GM18909 (cell line): ENCODE results near the gene PPAN.
A peak's percentile ranks its signal among the peaks of the same experiment; 100 is the strongest.

Experiments used
- ATAC-seq: cut with Tn5 transposase; IDR thresholded peaks from one replicate; pipeline ENCODE4 v1.9.1; 2021; ENCODE audit warnings: mild to moderate bottlenecking; ENCODE audit not compliant: unreplicated experiment, poor library complexity

Gene PPAN

GRCh38 chr19:10091895-10092641 lies 14.1 kb upstream of the PPAN start:
- ATAC-seq, result no peak

GRCh38 chr19:10092648-10093294 lies 13.4 kb upstream of the PPAN start:
- ATAC-seq, result no peak

GRCh38 chr19:10093295-10094186 lies 12.6 kb upstream of the PPAN start:
- ATAC-seq, result no peak

GRCh38 chr19:10095622-10095947 lies 10.6 kb upstream of the PPAN start:
- no peak for ATAC-seq

GRCh38 chr19:10095948-10096614 lies 10.1 kb upstream of the PPAN start:
- peak; percentile 82 for ATAC-seq

GRCh38 chr19:10096615-10096963 lies 9.6 kb upstream of the PPAN start:
- no peak for ATAC-seq

DNA sequence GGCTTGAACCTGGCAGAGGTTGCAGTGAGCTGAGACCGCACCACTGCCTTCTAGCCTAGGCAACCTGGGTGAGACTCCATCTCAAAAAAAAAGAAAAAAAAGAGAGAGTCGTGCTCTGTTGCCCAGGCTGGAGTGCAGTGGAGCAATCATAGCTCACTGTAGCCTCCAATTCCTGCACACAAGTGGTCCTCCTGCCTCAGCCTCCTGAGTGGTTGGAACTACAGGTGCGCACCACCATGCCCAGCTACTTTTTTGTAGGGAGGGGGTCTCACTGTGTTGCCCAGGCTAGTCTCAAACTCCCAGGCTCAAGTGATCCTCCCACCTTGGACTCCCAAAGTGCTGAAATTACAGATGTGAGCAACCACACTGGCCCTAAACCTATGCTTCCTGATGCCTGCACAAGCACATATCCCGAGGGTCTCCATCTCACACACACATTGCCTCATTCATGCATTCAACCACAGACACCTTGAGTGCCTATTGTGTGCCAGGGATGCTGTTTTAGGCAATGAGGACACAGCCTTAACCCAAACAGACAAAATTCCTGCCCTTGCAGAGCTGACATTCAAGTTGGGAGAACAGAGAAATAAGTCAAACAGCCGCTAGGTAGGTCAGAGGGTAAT lies 5.9 kb upstream of the PPAN start:
- ATAC-seq, result no peak

DNA sequence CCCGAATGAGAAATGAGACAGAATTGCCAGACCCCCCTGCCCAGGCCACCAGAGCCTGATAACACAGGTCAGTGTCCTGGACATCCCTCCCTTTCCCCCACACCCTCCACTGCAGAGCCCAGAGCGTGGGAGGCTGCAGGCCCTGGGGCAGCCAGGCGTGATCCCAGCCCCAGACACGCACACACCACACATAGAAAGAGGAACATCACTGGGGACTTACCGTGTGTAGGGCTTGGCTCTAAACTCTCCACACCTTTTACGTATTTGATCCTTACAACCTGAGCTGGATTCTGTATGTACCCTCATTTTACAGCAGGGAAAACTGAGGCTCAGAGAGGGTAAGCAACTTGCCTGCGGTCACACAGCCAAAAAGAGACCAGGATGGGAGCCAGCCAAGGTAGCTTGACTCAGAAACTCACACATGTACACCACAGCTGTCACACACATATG lies 3.4 kb upstream of the PPAN start:
- peak; percentile 33 for ATAC-seq

- no peak for ATAC-seq
Observed at GRCh38 chr19:10104130-10104513, 2.0 kb upstream of the PPAN start.

DNA sequence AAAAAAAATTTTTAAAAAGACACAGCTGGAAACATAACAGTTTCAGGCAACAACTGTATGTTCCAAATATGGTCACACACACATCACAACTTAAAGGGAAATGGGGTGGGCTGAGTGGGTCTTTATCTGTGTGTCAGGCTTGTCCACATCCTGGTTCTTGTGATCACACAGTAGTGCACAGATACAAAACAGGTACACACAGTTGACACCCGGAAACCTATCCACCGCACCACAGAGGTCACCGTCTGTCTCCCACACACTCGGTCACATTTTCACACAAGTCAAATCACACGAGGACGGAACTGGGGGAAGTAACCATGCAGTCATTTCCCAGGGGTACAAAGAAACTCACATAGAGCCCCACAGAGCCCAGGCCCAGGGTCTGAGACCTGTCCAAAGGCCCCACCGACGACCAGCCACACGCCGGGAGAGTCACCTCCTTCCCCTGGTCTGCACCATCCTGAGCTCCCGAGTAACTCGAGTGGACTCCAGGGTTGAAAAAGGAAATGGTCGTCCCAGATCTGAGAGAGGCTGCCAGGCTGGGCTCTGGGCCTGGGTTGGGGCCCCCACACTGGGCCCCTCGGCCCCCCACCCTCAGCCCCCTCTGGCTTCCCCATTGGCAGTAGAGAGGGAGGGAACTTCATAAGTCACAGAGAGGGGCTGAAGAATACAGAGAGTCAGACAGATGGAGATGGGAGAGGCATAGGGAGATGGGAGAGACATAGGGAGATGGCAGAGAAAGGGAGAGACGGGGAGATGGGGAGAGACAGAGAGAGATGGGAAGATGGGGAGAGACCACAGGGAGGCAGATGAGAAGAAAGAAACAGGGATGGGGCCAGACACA lies 1.3 kb upstream of the PPAN start:
- ATAC-seq, result peak; percentile 42

DNA sequence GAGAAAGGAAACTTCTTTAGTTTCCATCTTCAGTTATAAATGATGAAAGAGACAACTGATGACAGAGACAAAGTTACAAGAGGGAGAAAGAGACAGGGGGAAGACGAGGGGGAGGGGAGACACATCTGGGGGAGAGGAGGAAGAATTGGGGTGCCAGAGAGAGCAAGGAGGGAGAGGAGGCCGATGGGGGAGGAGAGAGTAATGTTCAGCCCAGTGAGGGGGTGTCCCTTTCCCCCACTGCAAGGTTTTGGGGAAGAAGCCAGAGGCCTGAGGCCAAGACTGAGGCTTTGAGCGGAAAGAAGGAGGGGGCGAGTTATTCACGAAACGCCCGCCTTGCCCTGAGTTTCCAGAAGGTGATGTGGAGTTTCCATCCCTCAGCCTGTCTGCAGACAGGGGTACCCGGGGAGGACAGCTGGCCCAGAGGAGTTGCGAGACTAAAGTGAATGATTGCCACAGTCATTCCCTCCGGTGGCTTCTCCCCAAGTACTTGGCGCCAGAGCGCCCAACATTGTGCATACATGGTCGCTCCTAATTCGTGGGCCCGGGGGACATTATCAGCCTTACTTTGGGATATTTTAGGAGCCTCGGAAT lies 558 bp upstream of the PPAN start:
- peak; percentile 25 for ATAC-seq

DNA sequence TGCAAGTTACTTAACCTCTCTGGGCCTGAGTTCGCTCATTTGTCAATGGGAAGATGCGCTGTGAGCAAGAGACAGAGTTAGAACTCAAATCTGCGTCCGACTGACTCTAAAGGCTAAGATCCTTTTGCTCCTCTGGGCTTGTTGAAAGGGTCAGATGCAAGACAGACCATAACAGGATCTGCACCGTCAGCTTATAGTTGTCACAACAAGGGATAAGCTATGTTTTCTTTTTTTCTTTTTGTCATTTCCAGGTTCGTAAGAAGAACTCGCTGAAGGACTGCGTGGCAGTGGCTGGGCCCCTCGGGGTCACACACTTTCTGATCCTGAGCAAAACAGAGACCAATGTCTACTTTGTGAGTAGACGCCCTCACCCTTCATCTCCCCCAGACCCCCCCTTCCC lies 1.1 kb downstream of the PPAN start:
- ATAC-seq, result no peak

- no peak for ATAC-seq
Observed at GRCh38 chr19:10107817-10108367, 1.7 kb downstream of the PPAN start.

GRCh38 chr19:10109528-10109927 lies 3.4 kb downstream of the PPAN start:
- ATAC-seq, result no peak

DNA sequence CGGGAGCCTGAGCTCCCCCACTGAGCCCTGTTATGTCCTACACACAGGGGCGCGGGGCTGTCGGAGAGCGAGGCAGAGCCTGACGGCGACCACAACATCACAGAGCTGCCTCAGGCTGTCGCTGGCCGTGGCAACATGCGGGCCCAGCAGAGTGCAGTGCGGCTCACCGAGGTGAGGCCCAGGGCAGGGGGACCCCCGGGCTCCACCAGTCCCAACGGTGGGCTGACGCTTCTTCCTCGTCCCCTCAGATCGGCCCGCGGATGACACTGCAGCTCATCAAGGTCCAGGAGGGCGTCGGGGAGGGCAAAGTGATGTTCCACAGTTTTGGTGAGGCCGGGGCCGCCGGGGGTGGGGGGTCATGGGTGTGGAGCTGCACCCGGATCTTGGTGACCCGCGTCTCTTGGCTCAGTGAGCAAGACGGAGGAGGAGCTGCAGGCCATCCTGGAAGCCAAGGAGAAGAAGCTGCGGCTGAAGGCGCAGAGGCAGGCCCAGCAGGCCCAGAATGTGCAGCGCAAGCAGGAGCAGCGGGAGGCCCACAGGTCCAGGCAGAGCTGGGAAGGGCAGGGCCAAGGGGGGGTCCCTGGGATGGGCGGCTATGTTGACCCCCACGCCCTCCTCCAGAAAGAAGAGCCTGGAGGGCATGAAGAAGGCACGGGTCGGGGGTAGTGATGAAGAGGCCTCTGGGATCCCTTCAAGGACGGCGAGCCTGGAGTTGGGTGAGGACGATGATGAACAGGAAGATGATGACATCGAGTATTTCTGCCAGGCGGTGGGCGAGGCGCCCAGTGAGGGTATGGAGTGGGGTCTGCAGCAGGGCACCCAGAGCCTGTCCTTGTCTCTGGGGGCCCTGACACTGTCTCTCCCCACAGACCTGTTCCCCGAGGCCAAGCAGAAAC lies 4.2 kb downstream of the PPAN start:
- ATAC-seq, result no peak

GRCh38 chr19:10110972-10111317 lies 4.8 kb downstream of the PPAN start:
- ATAC-seq, result no peak

GRCh38 chr19:10111405-10111811 lies 5.2 kb downstream of the PPAN start, which contains the start of gene P2RY11:
Gene P2RY11, plus strand, starts transcription at chr19:10111693. Its CDS starts 29 bp downstream, at chr19:10111722.
- ATAC-seq, result no peak
